Muscle layer of colon (tissue), 2 donors: ENCODE measurements around the gene ZBTB9.

Source experiments
- H3K27ac ChIP-seq: one replicate; pipeline ENCODE4 v1.7.0; 2013; ENCODE audit warnings: low read depth, mild to moderate bottlenecking, low read length, moderate library complexity
- H3K27me3 ChIP-seq, 2 donors: one replicate each; pipeline ENCODE4 v1.7.0; 2013; ENCODE audit warnings: low read length in 2 of 2, mild to moderate bottlenecking in 2 of 2; ENCODE audit not compliant: insufficient read depth in 2 of 2, control insufficient read depth in 1 of 2
- H3K36me3 ChIP-seq: one replicate; pipeline ENCODE4 v1.7.0; 2013; ENCODE audit warnings: mild to moderate bottlenecking, low read length; ENCODE audit not compliant: insufficient read depth
- H3K4me1 ChIP-seq: one replicate; pipeline ENCODE4 v1.7.0; 2013; ENCODE audit warnings: mild to moderate bottlenecking, low read length; ENCODE audit not compliant: insufficient read depth
- H3K4me3 ChIP-seq, 2 donors: one replicate each; pipeline ENCODE4 v1.7.0; 2013; ENCODE audit warnings: low read length in 2 of 2, low read depth in 1 of 2, mild to moderate bottlenecking in 1 of 2, moderate library complexity in 1 of 2
- H3K9ac ChIP-seq: one replicate; pipeline ENCODE4 v1.7.0; 2013; ENCODE audit warnings: low read length
- H3K9me3 ChIP-seq: one replicate; pipeline ENCODE4 v1.7.0; 2013; ENCODE audit warnings: mild to moderate bottlenecking, low read length
- donor health status: abdominal sarcoma.
- donor health status: Adenocarcinoma of cecum.

The ZBTB9 gene, protein sequence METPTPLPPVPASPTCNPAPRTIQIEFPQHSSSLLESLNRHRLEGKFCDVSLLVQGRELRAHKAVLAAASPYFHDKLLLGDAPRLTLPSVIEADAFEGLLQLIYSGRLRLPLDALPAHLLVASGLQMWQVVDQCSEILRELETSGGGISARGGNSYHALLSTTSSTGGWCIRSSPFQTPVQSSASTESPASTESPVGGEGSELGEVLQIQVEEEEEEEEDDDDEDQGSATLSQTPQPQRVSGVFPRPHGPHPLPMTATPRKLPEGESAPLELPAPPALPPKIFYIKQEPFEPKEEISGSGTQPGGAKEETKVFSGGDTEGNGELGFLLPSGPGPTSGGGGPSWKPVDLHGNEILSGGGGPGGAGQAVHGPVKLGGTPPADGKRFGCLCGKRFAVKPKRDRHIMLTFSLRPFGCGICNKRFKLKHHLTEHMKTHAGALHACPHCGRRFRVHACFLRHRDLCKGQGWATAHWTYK

DNA sequence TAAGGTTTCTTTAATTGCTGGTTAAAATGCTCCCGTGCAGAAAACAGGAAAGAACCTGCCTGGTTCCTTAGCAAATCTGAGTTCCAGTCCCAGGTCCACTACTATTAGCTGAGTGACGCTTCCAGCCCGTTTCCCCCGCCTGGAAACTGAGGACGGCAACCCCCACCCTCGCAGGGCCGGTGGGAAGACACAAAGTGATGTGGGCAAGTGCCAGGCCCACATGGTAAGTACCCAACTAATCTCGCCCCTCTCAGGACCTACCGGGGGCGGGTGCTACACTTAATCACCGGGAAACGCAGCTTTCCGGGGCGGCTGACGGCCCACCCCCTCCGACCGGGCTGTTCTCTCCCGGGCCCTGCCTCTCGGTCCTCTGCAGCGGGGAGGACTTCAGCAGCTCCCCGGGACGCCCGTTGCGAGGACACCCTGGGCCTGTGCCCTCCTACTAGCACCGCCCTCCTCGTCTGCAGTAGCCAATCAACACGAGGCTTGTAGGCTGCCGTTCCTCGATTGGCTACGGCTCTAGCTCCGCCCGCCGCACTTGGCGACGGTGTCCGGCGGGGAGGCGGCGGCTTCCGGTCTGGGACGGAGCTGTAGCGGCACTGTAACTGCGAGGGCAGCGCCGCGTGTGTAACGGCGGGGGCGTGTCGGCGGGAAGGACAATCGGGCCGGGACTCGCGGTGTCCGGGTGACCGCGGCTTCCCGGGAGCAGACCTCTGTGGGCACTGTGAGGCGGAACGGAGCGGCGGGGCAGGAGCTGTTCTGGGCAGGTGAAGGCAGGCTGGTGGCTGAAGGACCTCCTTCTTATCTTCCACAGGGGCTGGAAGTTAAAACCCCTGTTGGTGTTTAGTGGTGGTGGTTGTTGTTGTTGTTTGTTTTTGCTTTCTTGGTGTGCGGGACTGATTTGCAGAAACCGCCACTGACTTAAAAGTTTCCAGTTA lies at the start of gene ZBTB9:
ZBTB9 (plus strand) TSS at position 568 of the 938 bp plus-strand sequence. CDS start 525 bp downstream, outside the sequence.
- Histone ChIP-seq H3K36me3 (peaks cover 13% of the 10 kb centered on the region), H3K27me3 (no peaks in the 10 kb centered on the region), H3K4me1 (peaks cover 13% of the 10 kb centered on the region), H3K27ac (peak within 1 kb of the TSS; percentile 92), H3K9ac (peak within 1 kb of the TSS; percentile 81), H3K9me3 (no peaks in the 10 kb centered on the region), H3K4me3 (peak within 1 kb of the TSS; percentile 62 to 94)

DNA sequence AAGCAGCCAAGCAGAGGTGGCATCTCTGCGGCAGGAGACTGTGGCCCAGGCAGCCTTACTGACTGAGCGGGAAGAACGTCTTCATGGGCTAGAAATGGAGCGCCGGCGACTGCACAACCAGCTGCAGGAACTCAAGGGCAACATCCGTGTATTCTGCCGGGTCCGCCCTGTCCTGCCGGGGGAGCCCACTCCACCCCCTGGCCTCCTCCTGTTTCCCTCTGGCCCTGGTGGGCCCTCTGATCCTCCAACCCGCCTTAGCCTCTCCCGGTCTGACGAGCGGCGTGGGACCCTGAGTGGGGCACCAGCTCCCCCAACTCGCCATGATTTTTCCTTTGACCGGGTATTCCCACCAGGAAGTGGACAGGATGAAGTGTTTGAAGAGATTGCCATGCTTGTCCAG lies 49.5 kb upstream of the ZBTB9 start:
- H3K27me3 ChIP-seq, result no peaks in the 10 kb centered on the region
- H3K36me3 ChIP-seq, result no peaks in the 10 kb centered on the region
- no peak overlapping the region for H3K9ac ChIP-seq
- H3K27ac ChIP-seq, result no peak overlapping the region
- no peaks in the 10 kb centered on the region for H3K9me3 ChIP-seq
- H3K4me1 ChIP-seq, result peaks cover 6% of the 10 kb centered on the region
- no peak overlapping the region for H3K4me3 ChIP-seq

DNA sequence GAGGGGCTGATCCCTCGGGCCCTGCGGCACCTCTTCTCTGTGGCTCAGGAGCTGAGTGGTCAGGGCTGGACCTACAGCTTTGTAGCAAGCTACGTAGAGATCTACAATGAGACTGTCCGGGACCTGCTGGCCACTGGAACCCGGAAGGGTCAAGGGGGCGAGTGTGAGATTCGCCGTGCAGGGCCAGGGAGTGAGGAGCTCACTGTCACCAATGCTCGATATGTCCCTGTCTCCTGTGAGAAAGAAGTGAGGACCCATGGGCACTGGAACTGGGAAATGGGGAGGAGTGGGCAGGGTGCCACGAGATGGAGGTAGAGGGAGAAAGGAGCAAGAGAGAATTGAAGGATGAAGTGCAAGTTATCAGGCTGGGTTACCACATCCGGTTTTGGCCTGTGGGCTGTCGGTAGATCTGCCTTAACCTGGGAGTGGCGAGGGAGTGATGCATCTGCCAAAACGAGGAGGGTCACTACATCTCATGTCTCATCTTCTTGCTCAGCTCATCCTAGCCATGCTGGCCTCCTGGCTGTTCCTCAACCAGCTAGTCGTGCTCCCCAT lies 48.9 kb upstream of the ZBTB9 start:
- no peak overlapping the region for H3K27ac ChIP-seq
- H3K4me1 ChIP-seq, result peaks cover 6% of the 10 kb centered on the region
- H3K9ac ChIP-seq, result no peak overlapping the region
- no peaks in the 10 kb centered on the region for H3K9me3 ChIP-seq
- no peaks in the 10 kb centered on the region for H3K36me3 ChIP-seq
- H3K4me3 ChIP-seq, result no peak overlapping the region
- no peaks in the 10 kb centered on the region for H3K27me3 ChIP-seq

DNA sequence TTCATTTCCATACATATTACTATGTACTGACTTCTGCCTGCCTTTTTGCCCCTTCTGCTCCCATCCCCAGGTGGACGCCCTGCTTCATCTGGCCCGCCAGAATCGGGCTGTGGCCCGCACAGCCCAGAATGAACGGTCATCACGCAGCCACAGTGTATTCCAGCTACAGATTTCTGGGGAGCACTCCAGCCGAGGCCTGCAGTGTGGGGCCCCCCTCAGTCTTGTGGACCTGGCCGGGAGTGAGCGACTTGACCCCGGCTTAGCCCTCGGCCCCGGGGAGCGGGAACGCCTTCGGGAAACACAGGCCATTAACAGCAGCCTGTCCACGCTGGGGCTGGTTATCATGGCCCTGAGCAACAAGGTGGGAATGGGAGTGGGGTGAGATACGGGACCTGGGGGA lies 48.2 kb upstream of the ZBTB9 start:
- H3K9me3 ChIP-seq, result no peaks in the 10 kb centered on the region
- no peaks in the 10 kb centered on the region for H3K27me3 ChIP-seq
- no peak overlapping the region for H3K27ac ChIP-seq
- H3K36me3 ChIP-seq, result no peaks in the 10 kb centered on the region
- no peak overlapping the region for H3K9ac ChIP-seq
- peaks cover 6% of the 10 kb centered on the region for H3K4me1 ChIP-seq
- no peak overlapping the region for H3K4me3 ChIP-seq

DNA sequence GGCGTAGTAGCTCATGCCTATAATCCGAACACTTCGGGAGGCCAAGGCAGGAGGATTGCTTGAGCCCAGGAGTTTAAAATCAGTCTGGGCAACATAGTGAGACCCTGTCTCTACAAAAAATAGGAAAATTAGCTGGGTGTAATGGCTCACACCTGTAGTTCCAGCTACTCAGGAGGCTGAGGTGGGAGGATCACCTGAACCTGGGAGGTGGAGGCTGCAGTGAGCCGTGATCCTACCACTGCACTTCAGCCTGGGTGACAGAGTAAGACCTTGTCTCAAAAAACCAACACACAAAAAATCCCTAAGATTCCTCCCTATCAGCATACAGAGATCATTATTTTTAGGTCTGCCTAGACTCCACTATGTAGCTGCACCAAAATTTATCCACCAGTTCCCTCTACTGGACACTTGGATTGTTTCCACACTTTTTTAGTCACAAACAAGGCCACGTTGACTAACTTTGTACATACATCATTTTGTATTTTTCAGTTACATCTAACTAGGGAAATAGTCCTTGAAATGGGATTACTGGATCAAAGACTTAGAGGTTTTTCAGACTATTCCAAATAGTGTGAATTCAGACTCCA lies 47.2 kb upstream of the ZBTB9 start:
- peaks cover 1% of the 10 kb centered on the region for H3K36me3 ChIP-seq
- no peaks in the 10 kb centered on the region for H3K27me3 ChIP-seq
- H3K9ac ChIP-seq, result no peak overlapping the region
- no peak overlapping the region for H3K27ac ChIP-seq
- H3K9me3 ChIP-seq, result no peaks in the 10 kb centered on the region
- no peak overlapping the region for H3K4me3 ChIP-seq
- H3K4me1 ChIP-seq, result peaks cover 14% of the 10 kb centered on the region

DNA sequence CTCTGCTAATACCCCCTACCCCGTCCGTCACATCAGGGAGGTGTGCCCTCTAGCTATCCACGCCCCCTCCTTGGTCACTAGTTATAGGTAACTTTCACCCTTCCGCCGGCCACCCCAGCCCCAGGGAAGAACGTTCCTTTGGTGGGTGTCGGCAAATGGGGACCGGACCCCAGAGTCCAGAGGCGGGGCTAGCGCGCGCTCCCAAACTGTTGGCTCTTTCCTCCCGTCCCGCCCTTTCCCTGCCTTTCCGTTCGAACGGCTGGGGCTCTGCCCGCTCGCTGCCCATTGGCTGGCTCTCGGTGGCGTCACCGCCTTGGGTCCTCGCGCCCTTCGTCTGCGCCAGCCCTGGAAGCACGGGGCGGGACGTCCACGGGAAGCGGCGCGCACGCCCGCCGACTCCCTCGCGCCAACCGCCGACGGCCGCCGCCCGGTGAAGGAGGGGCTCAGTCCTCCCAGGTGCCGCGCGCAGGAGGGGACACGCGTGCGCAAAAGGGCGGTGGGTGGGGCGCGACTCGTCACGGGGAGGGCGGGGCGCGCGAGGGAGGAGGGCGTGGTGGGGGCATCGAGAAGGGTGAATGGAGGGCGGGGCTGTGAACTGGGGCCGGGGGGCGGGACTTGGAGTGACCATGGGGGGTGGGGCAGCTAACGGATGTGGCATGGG lies 44.2 kb upstream of the ZBTB9 start:
- Histone ChIP-seq H3K36me3 (peaks cover 27% of the 10 kb centered on the region), H3K4me3 (peak overlapping the region; percentile 44 to 68), H3K9me3 (no peaks in the 10 kb centered on the region), H3K9ac (peak overlapping the region; percentile 9), H3K27me3 (no peaks in the 10 kb centered on the region), H3K4me1 (peaks cover 26% of the 10 kb centered on the region), H3K27ac (peak overlapping the region; percentile 76)

DNA sequence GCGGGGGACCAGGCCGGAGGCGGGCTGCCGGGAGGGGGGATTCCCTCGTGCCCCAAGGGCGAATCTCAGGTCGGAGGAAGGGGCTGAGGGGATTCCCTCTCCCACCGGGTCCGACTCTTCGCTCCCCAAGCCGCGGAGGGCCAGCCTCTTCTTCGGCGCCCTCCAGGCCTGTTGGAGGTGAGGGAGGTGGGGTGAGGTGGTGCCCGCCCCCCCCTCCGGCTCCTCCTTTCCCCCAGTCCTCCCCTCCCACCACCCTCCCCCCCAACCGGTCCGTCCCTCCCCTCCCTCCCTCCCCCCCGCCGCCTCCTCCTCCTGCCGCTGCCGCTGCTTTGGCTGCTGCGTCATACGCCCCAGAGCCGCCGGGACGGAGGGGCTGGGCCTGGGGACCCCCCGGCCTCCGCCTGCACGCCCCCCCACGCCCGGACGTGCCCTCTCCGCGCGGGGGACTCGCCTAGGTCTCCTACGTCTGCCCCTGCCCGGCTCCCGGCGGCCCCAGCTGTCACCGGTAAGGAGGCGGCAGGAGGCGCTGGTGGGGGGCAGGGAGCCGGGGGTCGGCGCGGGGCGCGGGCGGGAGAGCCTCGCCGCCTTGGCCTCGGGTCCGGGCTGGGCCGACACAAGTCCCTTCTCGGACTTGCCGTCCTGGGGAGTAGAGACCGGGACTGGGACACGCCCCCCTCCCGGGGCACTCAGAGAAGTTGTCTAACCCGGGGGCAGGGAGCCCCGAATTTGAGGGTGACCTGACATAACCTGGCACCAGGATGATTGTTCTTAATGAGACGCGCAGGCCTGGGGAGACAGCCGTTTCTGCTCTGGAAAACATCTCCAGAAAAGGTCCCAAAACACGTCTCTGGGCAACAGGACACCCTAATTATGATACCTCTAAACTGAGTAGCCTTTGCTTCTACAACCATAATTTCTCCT lies 43.4 kb upstream of the ZBTB9 start, which contains the start of gene PHF1:
PHF1 (plus strand) TSS at position 304 of the 921 bp plus-strand sequence. CDS start 1,250 bp downstream, outside the sequence.
- Histone ChIP-seq H3K4me3 (peak within 1 kb of the TSS; percentile 69 to 96), H3K36me3 (peaks cover 35% of the 10 kb centered on the region), H3K9ac (peak within 1 kb of the TSS; percentile 92), H3K4me1 (peaks cover 34% of the 10 kb centered on the region), H3K9me3 (no peaks in the 10 kb centered on the region), H3K27me3 (no peaks in the 10 kb centered on the region), H3K27ac (peak within 1 kb of the TSS; percentile 91)

DNA sequence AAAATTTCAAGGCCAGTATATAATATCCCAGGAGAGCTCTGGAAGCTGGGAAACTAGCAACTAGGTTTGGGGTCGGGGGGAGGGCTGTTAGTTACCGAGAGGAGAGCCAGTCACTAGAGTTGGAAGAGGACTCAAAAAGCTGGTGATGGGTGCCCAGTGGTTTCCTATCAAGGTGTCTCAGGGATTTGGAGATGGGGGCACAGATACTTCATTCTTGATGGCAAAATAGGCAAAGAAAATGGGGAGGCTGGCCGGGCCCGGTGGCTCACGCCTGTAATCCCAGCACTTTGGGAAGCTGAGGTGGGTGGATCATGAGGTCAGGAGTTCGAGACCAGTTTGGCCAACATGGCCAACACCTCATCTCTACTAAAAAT lies 42.8 kb upstream of the ZBTB9 start:
- Histone ChIP-seq H3K4me1 (peaks cover 40% of the 10 kb centered on the region), H3K36me3 (peaks cover 41% of the 10 kb centered on the region), H3K27me3 (no peaks in the 10 kb centered on the region), H3K9me3 (no peaks in the 10 kb centered on the region), H3K4me3 (peak overlapping the region; percentile 69 to 96), H3K27ac (peak overlapping the region; percentile 91), H3K9ac (peak overlapping the region; percentile 92)

DNA sequence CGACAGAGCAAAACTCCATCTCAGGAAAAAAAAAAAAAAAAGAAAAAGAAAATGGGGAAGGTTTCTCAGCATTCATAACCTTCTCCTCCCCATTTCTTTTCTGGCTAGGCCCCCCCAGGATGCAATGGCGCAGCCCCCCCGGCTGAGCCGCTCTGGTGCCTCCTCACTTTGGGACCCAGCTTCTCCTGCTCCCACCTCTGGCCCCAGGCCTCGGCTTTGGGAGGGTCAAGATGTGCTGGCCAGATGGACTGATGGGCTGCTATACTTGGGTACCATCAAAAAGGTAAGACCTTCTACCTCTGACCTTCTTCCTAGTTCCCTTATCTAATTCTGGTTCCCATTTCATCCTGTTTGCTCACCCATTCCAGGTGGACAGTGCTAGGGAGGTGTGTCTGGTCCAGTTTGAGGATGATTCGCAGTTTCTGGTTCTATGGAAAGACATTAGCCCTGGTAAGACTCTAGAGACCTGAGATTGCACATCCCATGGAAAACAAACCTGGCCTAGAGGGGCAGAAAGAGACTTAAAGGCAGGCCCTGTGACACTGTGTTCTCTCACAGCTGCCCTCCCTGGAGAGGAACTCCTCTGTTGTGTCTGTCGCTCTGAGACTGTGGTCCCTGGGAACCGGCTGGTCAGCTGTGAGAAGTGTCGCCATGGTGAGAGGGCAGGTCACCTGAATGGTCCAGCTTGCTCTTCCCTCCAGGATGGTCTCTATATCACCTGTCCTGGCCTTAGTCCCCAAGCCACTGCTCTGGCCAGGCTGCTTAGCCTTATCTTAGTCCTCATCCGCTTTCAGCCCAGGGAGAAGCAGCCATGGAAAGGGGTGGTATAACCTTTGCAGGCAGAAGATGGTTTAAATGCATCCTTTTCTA lies 42.0 kb upstream of the ZBTB9 start:
- peaks cover 43% of the 10 kb centered on the region for H3K36me3 ChIP-seq
- H3K4me3 ChIP-seq, result peak overlapping the region in 1 of 2 donors; percentile 5
- no peaks in the 10 kb centered on the region for H3K9me3 ChIP-seq
- H3K27me3 ChIP-seq, result no peaks in the 10 kb centered on the region
- H3K27ac ChIP-seq, result no peak overlapping the region
- H3K4me1 ChIP-seq, result peaks cover 48% of the 10 kb centered on the region
- peak overlapping the region; percentile 92 for H3K9ac ChIP-seq
